B cell (primary cell): ENCODE results near the gene RAD23B. TPM values are rescaled to one million over a fixed set of nuclear protein-coding genes. Genes with fewer than 3 reads are reported as not detected.

Source experiments
- ATAC-seq: fragments of 200-7000 bp; cut with Tn5 transposase; one replicate; pipeline ENCODE4 v1.10.0; 2021; ENCODE audit warnings: low read depth, mild to moderate bottlenecking, moderate number of reproducible peaks, moderate library complexity
- CTCF ChIA-PET: fragments of 350-600 bp; sonication (Branson Sonifier 250); formaldehyde crosslinking; loops from one replicate; lab custom pipeline; 2021; ENCODE audit warnings: antibody characterized with exemption, inconsistent platforms; lab: Charles Lee
- POLR2A ChIA-PET: fragments of 350-600 bp; sonication (Branson Sonifier 250); formaldehyde crosslinking; loops from one replicate; lab custom pipeline; 2021; ENCODE audit warnings: antibody characterized with exemption; lab: Charles Lee
- DNase-seq: peaks from one replicate; pipeline ENCODE4 v3.0.0; 2013
- H2AFZ ChIP-seq: 2 replicates; pipeline ENCODE4 v1.6.1; 2012; ENCODE audit warnings: mild to moderate bottlenecking, low read depth, low read length; ENCODE audit not compliant: insufficient read depth, poor library complexity, severe bottlenecking
- H3K27ac ChIP-seq, 2 donors: 1 replicate in 1 of 2; 2 replicates in 1 of 2; pipeline ENCODE4 v1.5.1; 2012 to 2013; ENCODE audit warnings: low read length in 2 of 2, mild to moderate bottlenecking in 2 of 2, moderate library complexity in 1 of 2
- H3K27me3 ChIP-seq, 4 experiments: fragments of 200-600 bp in 1 of 4; sonication (generic) in 1 of 4; replicated peaks in 1 of 4; 1 replicate in 2 of 4; 2 replicates in 2 of 4; pipeline versions ENCODE4 v1.6.1 to v1.7.0; 2013 to 2016; ENCODE audit warnings: low read length in 3 of 4, mild to moderate bottlenecking in 2 of 4, mixed read lengths in 1 of 4, moderate library complexity in 1 of 4; ENCODE audit not compliant: insufficient read depth in 4 of 4, control insufficient read depth in 3 of 4; ENCODE audit errors: control extremely low read depth in 1 of 4
- H3K36me3 ChIP-seq, 2 experiments: replicated peaks in 1 of 2; 1 replicate in 1 of 2; 2 replicates in 1 of 2; pipeline versions ENCODE4 v1.6.1 to v1.7.1; 2013; ENCODE audit warnings: low read length in 1 of 2; ENCODE audit not compliant: insufficient read depth in 2 of 2, control insufficient read depth in 1 of 2; ENCODE audit errors: control extremely low read depth in 1 of 2, extremely low read depth in 1 of 2
- H3K4me1 ChIP-seq, 2 donors: fragments of 200-600 bp in 1 of 2; sonication (generic) in 1 of 2; 1 replicate in 1 of 2; 2 replicates in 1 of 2; pipeline versions ENCODE4 v1.5.1 to v1.6.1; 2013 to 2017; ENCODE audit warnings: low read length in 2 of 2; ENCODE audit not compliant: control insufficient read depth in 2 of 2, insufficient read depth in 2 of 2
- H3K4me2 ChIP-seq: replicated peaks from 2 replicates; pipeline ENCODE3; 2012; ENCODE audit warnings: mild to moderate bottlenecking, low read depth, low read length; ENCODE audit not compliant: poor library complexity, severe bottlenecking
- H3K4me3 ChIP-seq, 5 experiments: fragments of 200-600 bp in 1 of 5; sonication (generic) in 1 of 5; 1 replicate in 3 of 5; 2 replicates in 2 of 5; pipeline versions ENCODE4 v1.5.1 to v1.7.0; 2011 to 2016; ENCODE audit warnings: low read length in 4 of 5, mild to moderate bottlenecking in 4 of 5, low read depth in 2 of 5, control low read depth in 1 of 5, moderate library complexity in 1 of 5; ENCODE audit not compliant: insufficient read depth in 1 of 5; ENCODE audit errors: control extremely low read depth in 1 of 5, extremely low read depth in 1 of 5
- H3K79me2 ChIP-seq: fragments of 200-600 bp; sonication (generic); one replicate; pipeline ENCODE4 v1.6.0; 2016; ENCODE audit warnings: low read length; ENCODE audit not compliant: control insufficient read depth, insufficient read depth
- H3K9ac ChIP-seq: fragments of 200-600 bp; sonication (generic); 2 replicates; pipeline ENCODE4 v1.6.1; 2017; ENCODE audit warnings: mild to moderate bottlenecking, low read length, moderate library complexity
- H3K9me3 ChIP-seq, 3 donors: one replicate each; pipeline versions ENCODE4 v1.6.1 to v1.7.1; 2013; ENCODE audit warnings: low read length in 2 of 3; ENCODE audit not compliant: control insufficient read depth in 2 of 3, insufficient read depth in 1 of 3; ENCODE audit errors: control extremely low read depth in 1 of 3
- H4K20me1 ChIP-seq: 2 replicates; pipeline ENCODE4 v1.6.0; 2012; ENCODE audit warnings: mild to moderate bottlenecking, low read length; ENCODE audit not compliant: insufficient read depth, control insufficient read depth, poor library complexity, severe bottlenecking
- H3K27ac Mint-ChIP-seq: one replicate; pipeline ENCODE4 v1.8.0; 2021; ENCODE audit warnings: mixed read lengths
- H3K27me3 Mint-ChIP-seq: one replicate; pipeline ENCODE4 v1.8.0; 2021; ENCODE audit warnings: mixed read lengths
- H3K4me1 Mint-ChIP-seq: one replicate; pipeline ENCODE4 v1.8.0; 2021; ENCODE audit warnings: mixed read lengths
- H3K4me3 Mint-ChIP-seq: one replicate; pipeline ENCODE4 v1.8.0; 2021; ENCODE audit warnings: mixed read lengths
- H3K9me3 Mint-ChIP-seq: one replicate; pipeline ENCODE4 v1.8.0; 2022; ENCODE audit warnings: mixed read lengths; ENCODE audit not compliant: insufficient read depth
- EZH2 ChIP-seq: IDR thresholded peaks from 2 replicates; pipeline ENCODE4 v1.6.1; 2012; ENCODE audit warnings: borderline replicate concordance, low read depth, mild to moderate bottlenecking, moderate library complexity, low read length; ENCODE audit not compliant: insufficient read depth, poor library complexity, severe bottlenecking
- WGBS: methylation state at CpG from one replicate; pipeline ENCODE4 v1.1.5; 2013; ENCODE audit warnings: missing lambda C conversion rate; ENCODE audit not compliant: insufficient coverage; 5-methylcytosine and 5-hydroxymethylcytosine counted together
- intact Hi-C: fragments of 100-400 bp; cut with micrococcal nuclease; formaldehyde crosslinking; loops from one replicate; pipeline ENCODE4 v1.10.0; 2022
- polyA plus RNA-seq: library from polyadenylated mRNA; depleted of rRNA; stranded (reverse); fragments of >200 nt; gene quantifications from 2 replicates; pipeline ENCODE4 v1.2.3, GENCODE V29; 2012
- total RNA-seq, 2 donors: library from RNA; stranded (reverse); fragments of 120-200 nt in 1 of 2; gene quantifications; 1 replicate in 1 of 2; 2 replicates in 1 of 2; pipeline versions ENCODE4 v1.2.3 to v1.2.4, GENCODE V29; 2013 to 2022
- TF ChIP-seq, protein P1 (sequence below): fragments of 200-600 bp; IDR thresholded peaks from one replicate; pipeline ENCODE4 v1.8.0; 2022; ENCODE audit warnings: antibody characterized with exemption, mild to moderate bottlenecking

Gene RAD23B
- total and polyA plus RNA-seq, 2 donors (not counting 1 experiment from before 2014, with no cell fraction given) = 36.8 to 78.2 TPM

DNA sequence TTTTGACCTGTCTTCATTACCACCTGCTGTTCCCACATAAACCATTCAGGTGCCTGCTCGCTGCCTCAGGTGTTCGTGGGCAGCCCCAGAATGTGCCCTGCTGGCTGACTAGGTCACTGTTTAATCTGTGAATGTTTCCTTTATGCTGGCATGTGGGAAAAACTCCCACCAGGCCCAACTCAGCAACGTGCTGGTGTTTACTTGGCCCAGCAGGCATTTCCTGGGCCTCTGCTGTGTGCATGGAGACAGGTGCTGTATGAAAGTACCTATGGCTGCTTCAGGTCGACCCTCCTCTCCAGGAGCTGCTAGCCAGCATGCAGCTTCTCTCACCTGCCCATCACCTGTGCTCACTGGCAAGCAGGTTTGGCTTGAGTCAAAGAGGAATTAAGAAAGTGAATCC is 65.8 kb downstream of the RAD23B start:
- CTCF ChIA-PET = interaction anchor here (1.6 to 1.8 kb wide), 2 partner anchors 8 to 109 kb away, joined by 4 to 6 read pairs; no protein-coding TSS in a partner anchor

DNA sequence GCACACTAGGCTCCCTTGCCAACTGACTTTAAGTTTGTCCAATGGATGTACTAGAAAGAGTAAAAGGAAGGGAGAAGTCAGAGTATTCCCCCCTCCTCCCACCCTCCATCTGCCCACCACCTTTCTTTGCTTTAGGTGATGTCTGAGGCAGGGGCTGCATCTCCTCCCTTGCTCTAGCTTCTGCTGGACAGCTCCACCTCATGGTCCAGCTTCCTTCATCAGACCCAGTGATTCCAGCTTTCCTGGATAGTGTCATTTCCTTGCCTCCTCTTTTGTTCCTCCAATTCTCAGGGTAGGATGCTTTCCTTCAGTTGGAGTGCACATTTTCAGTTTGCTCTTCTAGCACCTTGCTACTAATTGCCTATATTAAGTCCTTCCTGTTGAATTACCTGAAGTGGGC is 67.4 kb downstream of the RAD23B start:
- Histone ChIP-seq H4K20me1 (no peaks in the 10 kb centered on the region), H3K27ac (no peak overlapping the region), H3K4me2 (no peak overlapping the region), H2AFZ (no peak overlapping the region), H3K9ac (no peak overlapping the region), H3K27me3 (peaks cover 0 to 9% (median under 1%) of the 10 kb centered on the region in 4 experiments), H3K79me2 (no peaks in the 10 kb centered on the region), H3K4me1 (no peaks in the 10 kb centered on the region), H3K36me3 (no peaks in the 10 kb centered on the region), H3K9me3 (peaks cover 0 to 3% (median 0%) of the 10 kb centered on the region in 3 donors), H3K4me3 (no peak overlapping the region)
- ATAC-seq (no peak), DNase-seq (no peak)
- ChIA-PET CTCF (interaction anchor here (1.4 to 1.8 kb wide), 3 partner anchors 9 to 111 kb away, joined by 3 to 6 read pairs (median 4); no protein-coding TSS in a partner anchor), POLR2A (no interaction called here)
- H3K27ac Mint-ChIP-seq = no peak overlapping the region
- peaks cover 21% of the 10 kb centered on the region for H3K27me3 Mint-ChIP-seq
- H3K4me3 Mint-ChIP-seq = no peak overlapping the region
- H3K9me3 Mint-ChIP-seq = peaks cover 3% of the 10 kb centered on the region
- no peaks in the 10 kb centered on the region for H3K4me1 Mint-ChIP-seq
- TF ChIP-seq EZH2 = no peak
- TF ChIP-seq, protein P1, sequence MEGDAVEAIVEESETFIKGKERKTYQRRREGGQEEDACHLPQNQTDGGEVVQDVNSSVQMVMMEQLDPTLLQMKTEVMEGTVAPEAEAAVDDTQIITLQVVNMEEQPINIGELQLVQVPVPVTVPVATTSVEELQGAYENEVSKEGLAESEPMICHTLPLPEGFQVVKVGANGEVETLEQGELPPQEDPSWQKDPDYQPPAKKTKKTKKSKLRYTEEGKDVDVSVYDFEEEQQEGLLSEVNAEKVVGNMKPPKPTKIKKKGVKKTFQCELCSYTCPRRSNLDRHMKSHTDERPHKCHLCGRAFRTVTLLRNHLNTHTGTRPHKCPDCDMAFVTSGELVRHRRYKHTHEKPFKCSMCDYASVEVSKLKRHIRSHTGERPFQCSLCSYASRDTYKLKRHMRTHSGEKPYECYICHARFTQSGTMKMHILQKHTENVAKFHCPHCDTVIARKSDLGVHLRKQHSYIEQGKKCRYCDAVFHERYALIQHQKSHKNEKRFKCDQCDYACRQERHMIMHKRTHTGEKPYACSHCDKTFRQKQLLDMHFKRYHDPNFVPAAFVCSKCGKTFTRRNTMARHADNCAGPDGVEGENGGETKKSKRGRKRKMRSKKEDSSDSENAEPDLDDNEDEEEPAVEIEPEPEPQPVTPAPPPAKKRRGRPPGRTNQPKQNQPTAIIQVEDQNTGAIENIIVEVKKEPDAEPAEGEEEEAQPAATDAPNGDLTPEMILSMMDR = no peak
- intact Hi-C loops = no loop called here

More for the DNA sequence above, 65.8 kb downstream of the RAD23B start:
- Histone ChIP-seq H3K4me3 (no peak overlapping the region), H3K4me2 (no peak overlapping the region), H3K79me2 (no peaks in the 10 kb centered on the region), H3K36me3 (no peaks in the 10 kb centered on the region), H3K27ac (no peak overlapping the region), H2AFZ (no peak overlapping the region), H3K27me3 (peaks cover 0 to 9% (median under 1%) of the 10 kb centered on the region in 4 experiments), H3K9me3 (peaks cover 0 to 3% (median 0%) of the 10 kb centered on the region in 3 donors), H3K4me1 (no peaks in the 10 kb centered on the region), H4K20me1 (no peaks in the 10 kb centered on the region), H3K9ac (no peak overlapping the region)
- intact Hi-C loops = no loop called here
- TF ChIP-seq, protein P1 = no peak
- no peak for TF ChIP-seq EZH2
- Mint-ChIP-seq H3K4me1 (no peaks in the 10 kb centered on the region), H3K4me3 (no peak overlapping the region), H3K27ac (no peak overlapping the region), H3K27me3 (peaks cover 16% of the 10 kb centered on the region), H3K9me3 (peaks cover 2% of the 10 kb centered on the region)
- WGBS = 72% methylated on average over 4 of the region's 4 CpGs
- DNase-seq = no peak
- no peak for ATAC-seq
- POLR2A ChIA-PET = no interaction called here
